ENCODE results near the gene NRXN3. TPM values are rescaled to one million over a fixed set of nuclear protein-coding genes. Genes with fewer than 3 reads are reported as not detected.

NRXN3 gene
- total RNA-seq, 1 experiment from 2014 or later = 0.02 TPM

DNA sequence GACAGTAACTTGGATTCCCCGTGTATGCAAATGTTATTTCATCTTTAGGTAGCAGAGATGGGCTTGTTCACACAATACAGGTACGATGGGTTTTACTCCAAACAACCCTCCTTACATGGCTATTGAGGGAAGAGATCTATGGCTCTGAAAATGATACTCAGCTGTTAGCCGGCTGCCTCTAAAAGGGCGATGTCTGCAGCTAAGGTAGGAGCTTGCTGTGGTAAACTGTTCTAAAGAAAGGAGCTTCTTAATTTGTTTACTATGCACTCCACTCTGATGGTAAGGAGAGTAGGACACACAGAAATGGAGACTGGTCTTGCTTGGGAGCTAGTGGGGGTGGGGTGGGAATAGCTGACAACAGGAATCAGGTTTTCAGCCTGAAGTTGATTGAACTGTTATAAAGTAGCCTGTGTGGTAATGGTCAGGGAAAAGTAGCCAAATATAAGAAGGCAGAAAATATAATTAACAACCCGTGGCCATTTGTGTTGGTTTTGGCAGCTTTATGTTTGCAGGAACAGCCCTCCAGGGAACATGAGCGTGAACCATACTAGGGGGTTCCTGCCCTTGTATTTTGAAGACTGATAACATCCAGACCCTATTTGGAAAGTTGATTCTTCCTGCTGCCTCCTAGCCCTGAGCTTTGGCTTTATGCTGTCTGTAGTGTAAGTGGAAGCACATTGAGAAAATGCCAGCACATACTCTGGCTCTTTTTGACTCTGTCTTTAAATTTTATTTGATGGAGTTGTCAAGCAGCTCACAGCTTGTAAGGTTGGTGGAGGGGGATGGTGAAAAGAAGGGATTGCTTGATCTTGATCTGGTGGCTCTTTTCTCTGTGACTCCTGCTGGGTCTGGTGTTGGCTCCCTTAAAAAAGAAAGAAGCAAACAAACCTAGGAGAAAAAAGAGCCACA, 1111.3 kb downstream of the NRXN3 start:
- no peak for DNase-seq
- H3K27me3 ChIP-seq = no peaks in the 10 kb centered on the region

DNA sequence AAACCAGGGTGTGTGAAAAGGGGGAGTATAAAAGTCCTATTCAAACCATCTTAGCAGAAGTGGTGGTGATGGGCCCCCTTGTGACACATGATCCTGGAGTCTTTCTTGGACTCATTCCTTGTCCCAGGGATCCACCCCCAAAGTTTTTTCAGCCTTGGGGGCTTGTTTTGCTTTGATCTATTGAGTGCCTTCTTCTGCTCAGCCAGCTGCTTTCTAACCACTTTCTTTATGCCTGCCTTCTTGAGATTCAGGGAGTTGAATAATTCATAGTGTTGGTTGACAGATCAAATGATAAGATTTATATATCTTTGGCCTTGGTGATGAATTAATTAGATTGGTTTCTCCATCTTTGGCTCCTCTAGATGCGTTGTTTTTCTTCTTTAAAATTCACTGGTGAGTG, 1114.4 kb downstream of the NRXN3 start:
- Histone ChIP-seq H3K36me3 (no peaks in the 10 kb centered on the region), H3K27me3 (no peaks in the 10 kb centered on the region), H3K4me1 (no peaks in the 10 kb centered on the region), H3K27ac (no peak overlapping the region), H3K9me3 (replicated peaks) (no peaks in the 10 kb centered on the region), H3K4me3 (no peak overlapping the region)
- DNase-seq = no peak

More for the DNA sequence above, 1111.3 kb downstream of the NRXN3 start:
- Histone ChIP-seq H3K4me3 (no peak overlapping the region), H3K27ac (no peak overlapping the region), H3K4me1 (no peaks in the 10 kb centered on the region), H3K36me3 (no peaks in the 10 kb centered on the region), H3K9me3 (replicated peaks) (no peaks in the 10 kb centered on the region)

- no peaks in the 10 kb centered on the region for H3K4me1 ChIP-seq
- no peaks in the 10 kb centered on the region for H3K27me3 ChIP-seq
- no peaks in the 10 kb centered on the region for H3K9me3 ChIP-seq (replicated peaks)
- H3K36me3 ChIP-seq = no peaks in the 10 kb centered on the region
- H3K27ac ChIP-seq = no peak overlapping the region
- no peak for DNase-seq
- H3K4me3 ChIP-seq = no peak overlapping the region
Observed at GRCh38 chr14:79285263-79285662, 1115.1 kb downstream of the NRXN3 start.

DNA sequence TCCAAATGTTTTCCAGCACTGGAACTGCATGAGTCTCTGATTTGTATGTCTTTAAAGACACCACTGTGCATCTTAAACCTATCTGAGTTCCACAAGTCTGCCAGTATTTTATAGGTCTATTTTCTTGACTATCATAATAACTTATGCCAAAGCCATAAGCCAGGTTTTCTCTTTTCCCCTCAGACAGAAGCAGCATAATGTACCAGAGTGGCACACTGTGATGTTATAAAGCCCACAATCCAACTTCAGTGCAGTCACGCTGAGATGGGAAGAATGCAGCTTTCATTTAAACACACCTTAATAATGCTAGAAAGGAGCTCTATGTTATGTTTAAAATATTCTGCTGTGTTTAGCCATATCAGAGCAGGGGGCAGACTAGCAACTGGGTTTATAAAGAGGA, 1117.8 kb downstream of the NRXN3 start:
- Histone ChIP-seq H3K27ac (no peak overlapping the region), H3K36me3 (no peaks in the 10 kb centered on the region), H3K4me3 (no peak overlapping the region), H3K27me3 (no peaks in the 10 kb centered on the region), H3K4me1 (no peaks in the 10 kb centered on the region), H3K9me3 (replicated peaks) (no peaks in the 10 kb centered on the region)
- DNase-seq = no peak

GRCh38 chr14:79293482-79294177, 1123.5 kb downstream of the NRXN3 start:
- H3K27me3 ChIP-seq = no peaks in the 10 kb centered on the region
- no peak for DNase-seq
- H3K4me3 ChIP-seq = no peak overlapping the region
- no peak overlapping the region for H3K27ac ChIP-seq
- no peaks in the 10 kb centered on the region for H3K36me3 ChIP-seq
- H3K9me3 ChIP-seq (replicated peaks) = no peaks in the 10 kb centered on the region
- H3K4me1 ChIP-seq = no peaks in the 10 kb centered on the region

DNA sequence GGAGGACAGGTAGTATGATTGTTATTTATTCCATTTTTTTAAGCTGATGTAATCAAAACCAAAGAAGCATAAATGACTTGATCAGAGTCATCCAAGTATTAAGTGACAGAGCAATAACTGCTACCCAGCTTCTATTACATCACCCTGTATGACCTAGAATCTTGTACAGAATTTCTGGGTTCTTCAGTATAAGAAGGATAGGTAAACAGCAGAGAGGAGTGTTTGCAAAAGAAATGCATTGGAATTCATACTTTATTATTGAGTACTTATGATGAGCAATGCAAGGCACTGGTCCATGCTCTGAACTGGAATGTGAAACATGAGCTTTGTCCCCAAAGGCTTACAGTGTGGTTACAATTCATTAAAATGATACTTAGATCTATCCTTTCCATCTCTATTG, 1124.3 kb downstream of the NRXN3 start:
- no peaks in the 10 kb centered on the region for H3K27me3 ChIP-seq
- no peak for DNase-seq
- no peak overlapping the region for H3K27ac ChIP-seq
- H3K9me3 ChIP-seq (replicated peaks) = no peaks in the 10 kb centered on the region
- H3K4me3 ChIP-seq = no peak overlapping the region
- H3K36me3 ChIP-seq = no peaks in the 10 kb centered on the region
- H3K4me1 ChIP-seq = no peaks in the 10 kb centered on the region

DNA sequence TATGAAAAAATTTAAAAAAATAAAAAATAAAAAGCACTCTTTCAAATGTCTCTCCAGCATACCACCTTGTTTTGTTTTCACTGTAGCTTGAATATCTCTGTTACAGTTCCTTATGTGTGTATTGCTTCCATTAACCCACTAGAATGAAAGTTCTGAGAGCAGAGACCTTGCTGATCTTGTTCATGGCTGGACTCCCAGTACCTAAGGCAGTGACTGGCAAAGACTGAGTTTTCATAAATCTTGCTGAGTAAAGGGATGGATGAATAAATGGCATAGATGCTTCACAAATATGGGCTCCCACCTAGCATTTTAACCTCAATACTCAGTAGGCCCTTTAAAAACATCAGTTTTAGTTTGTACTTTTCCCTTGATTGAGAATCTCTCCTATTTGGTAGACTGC, 1125.2 kb downstream of the NRXN3 start:
- Histone ChIP-seq H3K27me3 (no peaks in the 10 kb centered on the region), H3K4me3 (no peak overlapping the region), H3K9me3 (replicated peaks) (no peaks in the 10 kb centered on the region), H3K36me3 (no peaks in the 10 kb centered on the region), H3K4me1 (no peaks in the 10 kb centered on the region), H3K27ac (no peak overlapping the region)
- no peak for DNase-seq

DNA sequence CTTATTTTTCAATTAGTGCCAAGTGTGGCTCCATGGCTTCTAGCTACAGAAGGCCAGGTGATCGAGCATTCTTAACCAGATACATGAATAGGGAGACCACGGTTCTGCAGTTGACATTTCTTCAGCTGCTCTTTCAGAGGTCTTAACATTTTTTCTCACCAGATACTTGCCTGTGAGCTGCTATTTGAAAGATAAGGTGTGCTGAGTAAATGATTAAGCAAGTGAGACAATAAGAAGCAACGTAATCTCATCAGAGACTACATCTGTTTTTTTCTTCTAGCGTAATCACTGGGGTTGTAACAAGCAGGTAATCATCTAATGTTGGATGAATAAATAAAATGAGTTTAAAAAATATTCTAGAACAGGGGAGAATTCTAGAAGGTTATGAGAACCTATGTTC, 1128.2 kb downstream of the NRXN3 start:
- no peak for DNase-seq
- H3K4me3 ChIP-seq = no peak overlapping the region
- no peaks in the 10 kb centered on the region for H3K9me3 ChIP-seq (replicated peaks)
- H3K27me3 ChIP-seq = no peaks in the 10 kb centered on the region
- no peak overlapping the region for H3K27ac ChIP-seq
- no peaks in the 10 kb centered on the region for H3K36me3 ChIP-seq
- no peaks in the 10 kb centered on the region for H3K4me1 ChIP-seq

- no peak overlapping the region for H3K27ac ChIP-seq
- no peak overlapping the region for H3K4me3 ChIP-seq
- no peaks in the 10 kb centered on the region for H3K27me3 ChIP-seq
- H3K9me3 ChIP-seq (replicated peaks) = no peaks in the 10 kb centered on the region
- DNase-seq = no peak
- no peaks in the 10 kb centered on the region for H3K4me1 ChIP-seq
- no peaks in the 10 kb centered on the region for H3K36me3 ChIP-seq
Observed at GRCh38 chr14:79299162-79299561, 1129.0 kb downstream of the NRXN3 start.

DNA sequence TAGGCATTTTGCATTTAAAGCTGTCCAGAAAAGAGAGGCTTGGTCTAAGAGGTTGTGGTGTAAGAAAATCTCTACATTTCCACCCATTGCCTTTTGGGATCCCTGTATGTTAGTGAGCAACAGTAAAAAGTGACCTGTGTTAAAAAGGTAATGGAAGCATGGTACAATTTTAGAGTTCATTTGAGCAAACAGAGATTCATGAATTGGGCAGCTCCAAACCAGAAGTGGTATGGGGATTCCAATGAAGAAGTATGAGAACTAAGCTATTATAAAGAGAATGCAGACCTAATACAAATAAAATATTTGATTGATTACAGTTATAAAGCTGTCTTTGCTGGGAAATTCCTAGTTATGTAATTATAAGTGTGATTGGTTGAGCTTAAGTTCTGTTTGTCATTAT, 1134.1 kb downstream of the NRXN3 start:
- no peaks in the 10 kb centered on the region for H3K36me3 ChIP-seq
- H3K9me3 ChIP-seq (replicated peaks) = no peaks in the 10 kb centered on the region
- no peaks in the 10 kb centered on the region for H3K4me1 ChIP-seq
- no peak for DNase-seq
- no peaks in the 10 kb centered on the region for H3K27me3 ChIP-seq
- H3K27ac ChIP-seq = no peak overlapping the region
- no peak overlapping the region for H3K4me3 ChIP-seq

DNA sequence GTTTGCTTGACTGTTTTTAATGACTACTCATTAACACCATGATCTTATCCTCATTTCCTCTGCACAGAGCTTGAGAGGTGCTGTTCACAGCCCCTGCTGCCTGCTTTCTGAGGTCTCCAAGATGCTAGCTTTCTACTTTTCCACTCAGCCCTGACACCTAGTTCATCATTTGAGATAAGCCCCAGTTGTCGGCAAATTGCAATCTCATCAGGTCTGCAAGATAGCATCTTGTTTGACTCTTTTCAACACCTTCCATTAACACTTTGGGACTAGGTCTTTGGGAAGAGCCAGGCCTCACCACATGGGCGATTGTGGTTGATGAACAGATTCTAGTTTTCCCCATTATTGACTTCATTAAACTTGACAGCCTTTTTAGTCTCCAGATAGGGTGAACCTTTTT, 1136.4 kb downstream of the NRXN3 start:
- DNase-seq = no peak
- H3K9me3 ChIP-seq (replicated peaks) = no peaks in the 10 kb centered on the region
- no peak overlapping the region for H3K27ac ChIP-seq
- H3K4me1 ChIP-seq = no peaks in the 10 kb centered on the region
- no peaks in the 10 kb centered on the region for H3K27me3 ChIP-seq
- no peaks in the 10 kb centered on the region for H3K36me3 ChIP-seq
- H3K4me3 ChIP-seq = no peak overlapping the region

GRCh38 chr14:79318371-79318770, 1148.2 kb downstream of the NRXN3 start:
- no peaks in the 10 kb centered on the region for H3K9me3 ChIP-seq (replicated peaks)
- no peak overlapping the region for H3K27ac ChIP-seq
- no peaks in the 10 kb centered on the region for H3K27me3 ChIP-seq
- peaks cover 5% of the 10 kb centered on the region; the same call in 1 of the 2 replicates for H3K4me1 ChIP-seq
- no peak overlapping the region for H3K4me3 ChIP-seq
- no peaks in the 10 kb centered on the region for H3K36me3 ChIP-seq
- peak; percentile 1 to 16 for DNase-seq

- no peak overlapping the region for H3K27ac ChIP-seq
- H3K4me1 ChIP-seq = peaks cover 5% of the 10 kb centered on the region; the same call in 1 of the 2 replicates
- H3K4me3 ChIP-seq = no peak overlapping the region
- no peaks in the 10 kb centered on the region for H3K36me3 ChIP-seq
- H3K27me3 ChIP-seq = no peaks in the 10 kb centered on the region
- DNase-seq = no peak
- no peaks in the 10 kb centered on the region for H3K9me3 ChIP-seq (replicated peaks)
Observed at GRCh38 chr14:79320561-79320960, 1150.4 kb downstream of the NRXN3 start.

DNA sequence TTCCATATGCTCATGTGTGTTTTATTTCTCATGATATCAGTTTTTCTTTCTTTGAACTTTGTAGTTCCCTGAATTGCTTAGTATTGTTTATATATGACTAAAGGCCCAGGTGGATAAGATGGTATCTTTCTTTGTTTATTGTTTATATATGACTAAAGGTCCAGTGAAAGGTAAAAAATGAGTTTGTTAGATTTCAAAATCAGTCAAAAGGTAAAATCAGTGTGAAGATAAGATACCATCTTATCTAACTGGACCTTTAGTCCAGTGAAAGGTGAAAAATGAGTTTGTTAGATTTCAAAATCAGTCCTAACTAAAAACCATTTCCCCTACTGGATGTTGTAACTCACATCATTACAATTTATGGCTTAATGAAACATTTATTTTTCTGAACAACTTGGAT, 1150.9 kb downstream of the NRXN3 start:
- H3K9me3 ChIP-seq (replicated peaks) = no peaks in the 10 kb centered on the region
- H3K4me1 ChIP-seq = peaks cover 5% of the 10 kb centered on the region; the same call in 1 of the 2 replicates
- no peaks in the 10 kb centered on the region for H3K27me3 ChIP-seq
- H3K27ac ChIP-seq = no peak overlapping the region
- no peaks in the 10 kb centered on the region for H3K36me3 ChIP-seq
- H3K4me3 ChIP-seq = no peak overlapping the region
- no peak for DNase-seq

DNA sequence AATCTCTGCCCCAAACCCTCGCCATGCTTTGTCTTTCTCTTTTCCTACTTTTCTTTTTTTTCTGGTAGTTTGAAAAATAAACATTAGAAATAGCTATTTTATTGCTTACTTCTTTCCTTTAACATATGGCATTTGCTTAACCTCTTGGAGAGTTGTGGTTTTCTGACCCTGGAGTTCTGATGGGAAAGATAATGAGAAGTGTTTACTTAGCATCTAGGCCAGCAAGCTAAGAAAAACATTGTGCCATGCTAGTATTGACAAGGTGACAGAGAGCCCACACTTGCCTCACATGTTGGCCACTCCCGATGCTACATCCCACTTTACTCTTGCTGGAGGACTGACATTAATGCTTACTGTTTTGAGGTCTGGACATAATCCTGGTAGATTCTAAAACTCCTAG, 1154.9 kb downstream of the NRXN3 start:
- DNase-seq = no peak
- Histone ChIP-seq H3K27me3 (no peaks in the 10 kb centered on the region), H3K27ac (no peak overlapping the region), H3K9me3 (replicated peaks) (no peaks in the 10 kb centered on the region), H3K36me3 (no peaks in the 10 kb centered on the region), H3K4me3 (no peak overlapping the region), H3K4me1 (no peaks in the 10 kb centered on the region)

Data from SJCRH30 (cell line).